HG02759 (cell line): ENCODE results near the gene ATP11A.

Experiments
- ATAC-seq: cut with Tn5 transposase; IDR thresholded peaks from one replicate; pipeline ENCODE4 v1.9.1; 2021; ENCODE audit warnings: mild to moderate bottlenecking, moderate library complexity; ENCODE audit not compliant: unreplicated experiment

Gene ATP11A

DNA sequence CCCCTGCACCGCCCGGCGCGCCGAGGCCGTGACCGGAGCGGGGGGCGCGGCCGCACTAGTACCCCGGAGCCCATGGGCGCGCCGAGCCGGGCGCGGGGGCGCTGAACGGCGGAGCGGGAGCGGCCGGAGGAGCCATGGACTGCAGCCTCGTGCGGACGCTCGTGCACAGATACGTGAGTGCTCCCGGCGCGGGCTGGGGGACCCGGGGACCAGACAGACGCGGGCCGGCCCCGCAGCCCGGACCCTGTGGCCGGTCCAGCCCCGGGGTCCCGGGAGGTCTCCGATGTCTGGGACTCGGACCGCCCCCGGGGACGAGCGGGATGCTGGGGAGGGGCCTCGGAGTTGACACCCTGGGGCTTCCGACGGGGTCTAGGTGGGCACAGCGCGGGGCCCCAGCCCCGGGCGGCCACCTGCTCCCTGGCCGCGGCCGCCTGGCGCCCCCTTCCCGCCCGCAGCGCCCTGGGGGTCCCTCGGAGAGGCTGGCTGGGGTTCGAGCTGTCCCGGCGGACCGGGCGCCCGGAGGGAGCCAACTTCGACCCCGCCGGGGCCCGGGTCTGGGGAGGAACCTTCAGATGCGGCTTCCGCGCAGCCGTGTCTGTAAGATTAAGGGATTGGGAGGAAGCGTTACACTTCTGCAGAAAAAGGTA lies 568 bp downstream of the ATP11A start:
- ATAC-seq: peak; percentile 31

DNA sequence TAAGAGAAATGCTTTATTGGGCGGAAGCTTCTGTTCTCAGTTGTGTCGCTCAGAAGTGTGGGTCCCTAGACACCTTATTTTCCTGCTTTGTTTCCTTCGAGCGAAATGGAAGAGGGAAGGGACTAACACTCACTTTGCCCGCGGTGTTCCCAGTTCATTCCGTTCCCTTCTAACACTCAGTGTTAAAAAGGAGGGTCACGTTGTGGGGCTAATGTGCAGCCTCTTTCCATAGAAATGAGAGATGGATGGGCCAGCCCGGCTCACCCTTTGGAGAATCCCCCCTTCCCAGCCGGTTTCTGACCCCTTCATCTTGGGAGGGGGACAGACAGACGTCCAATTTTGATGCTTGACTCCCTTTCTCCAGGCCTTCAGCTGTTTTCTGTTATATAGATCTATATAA lies 2.3 kb downstream of the ATP11A start:
- ATAC-seq: no peak

DNA sequence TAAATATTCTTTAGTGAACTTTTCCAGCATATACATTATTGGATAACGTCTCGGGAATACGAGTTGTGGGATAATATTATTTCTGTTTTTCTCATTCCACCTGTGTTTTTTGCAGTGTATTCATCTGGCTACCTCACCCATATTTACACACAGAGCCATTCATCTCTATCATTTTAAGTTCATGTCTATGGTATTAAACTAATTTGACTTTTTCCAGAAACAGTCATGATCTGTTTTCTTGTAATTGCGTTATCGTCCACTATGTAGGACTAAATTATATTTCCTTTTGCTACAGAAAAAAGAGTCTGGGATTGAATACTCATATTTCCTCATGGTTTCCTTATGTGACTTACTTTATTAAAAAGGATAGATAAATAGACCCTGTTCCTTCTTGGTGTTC lies 2.7 kb downstream of the ATP11A start:
- no peak for ATAC-seq

DNA sequence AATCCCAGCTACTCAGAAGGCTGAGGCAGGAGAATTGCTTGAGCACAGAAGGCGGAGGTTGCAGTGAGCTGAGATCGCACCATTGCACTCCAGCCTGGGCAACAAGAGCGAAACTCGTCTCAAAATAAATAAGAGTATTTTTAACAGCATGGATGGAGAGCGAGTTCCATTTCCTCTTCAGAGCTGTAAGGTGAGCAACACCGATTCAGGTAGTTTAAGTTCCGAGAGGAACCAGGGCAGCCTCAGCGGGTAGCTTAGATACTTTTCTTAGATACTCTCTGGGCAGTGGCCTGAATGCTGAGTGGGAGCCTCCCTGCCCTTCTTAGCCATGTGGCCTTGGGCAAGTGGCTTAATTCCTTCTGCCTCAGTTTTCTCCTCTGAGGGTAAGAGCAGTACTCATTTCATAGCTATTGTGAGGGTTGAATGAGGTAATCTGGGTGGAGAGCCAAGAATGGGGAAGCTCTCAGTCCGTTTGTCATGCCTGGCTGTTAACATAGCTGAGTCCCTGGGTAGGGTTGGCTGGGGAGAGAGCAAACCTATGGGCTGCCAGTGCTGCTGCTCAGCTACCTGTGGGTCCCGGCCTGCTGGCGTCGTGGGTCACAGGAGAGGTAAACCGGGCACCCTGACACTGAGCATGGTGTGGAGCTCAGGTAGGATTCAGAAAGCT lies 4.1 kb downstream of the ATP11A start:
- no peak for ATAC-seq

DNA sequence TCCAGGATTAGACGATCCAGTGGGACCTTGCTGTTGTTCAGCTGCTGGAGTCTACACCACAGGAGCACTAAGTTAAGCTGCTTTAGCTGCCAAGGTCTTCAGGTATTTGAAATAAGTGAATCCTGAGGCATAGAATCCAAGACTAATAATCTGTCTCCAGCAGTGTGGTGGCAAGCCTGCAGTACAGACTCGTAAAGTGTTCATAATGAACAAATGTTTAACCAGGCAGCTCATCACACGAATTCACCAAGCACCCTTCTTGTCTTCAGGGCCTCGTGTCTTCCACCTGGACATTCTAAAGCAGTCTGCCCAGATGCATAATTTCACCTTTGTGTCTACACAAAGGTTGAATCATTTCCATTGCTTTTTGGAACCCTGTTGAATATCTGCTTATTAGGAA lies 5.3 kb downstream of the ATP11A start:
- ATAC-seq: no peak

DNA sequence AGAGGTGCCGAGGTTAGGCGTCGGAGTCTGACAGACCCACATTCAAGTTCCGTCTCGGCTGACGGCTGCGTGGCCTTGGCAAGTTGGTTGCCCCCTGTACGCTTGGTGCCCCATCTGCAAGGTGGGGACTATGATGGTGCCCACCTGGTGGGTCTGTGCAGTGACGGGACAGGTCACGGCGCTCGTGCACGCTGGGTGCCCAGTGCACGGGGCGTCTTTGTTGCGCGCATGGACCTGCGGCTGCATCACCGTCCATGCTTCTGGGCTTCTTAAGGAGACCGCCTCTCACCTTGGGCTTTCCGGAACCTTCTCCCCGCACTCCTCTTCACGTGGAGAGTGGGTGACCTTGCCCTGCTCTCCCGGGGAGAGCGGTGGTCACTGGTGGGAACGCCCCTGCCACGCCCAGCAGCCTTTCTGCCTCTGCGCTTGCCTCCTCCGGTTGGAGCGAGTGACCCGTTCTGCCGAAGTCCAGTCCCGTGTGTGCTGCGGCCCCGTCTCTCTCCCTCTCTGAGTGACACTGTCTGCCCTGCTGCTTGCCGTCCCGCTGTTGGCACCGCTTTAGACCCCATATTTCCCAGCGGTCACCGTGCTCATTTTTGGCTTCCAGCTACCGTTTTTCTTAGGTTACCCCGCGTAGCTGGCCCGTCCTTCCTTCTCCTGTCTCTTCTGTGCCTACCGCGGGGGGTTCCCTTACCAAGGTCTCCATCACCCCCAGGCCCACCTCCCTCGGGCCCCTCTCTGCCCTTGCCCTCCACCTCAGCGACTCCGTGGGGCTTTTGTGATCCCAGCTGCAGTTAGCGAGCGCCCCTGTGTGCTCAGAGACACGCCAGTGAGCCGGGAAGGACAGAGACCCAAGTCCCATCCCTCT lies 6.4 kb downstream of the ATP11A start:
- no peak for ATAC-seq

DNA sequence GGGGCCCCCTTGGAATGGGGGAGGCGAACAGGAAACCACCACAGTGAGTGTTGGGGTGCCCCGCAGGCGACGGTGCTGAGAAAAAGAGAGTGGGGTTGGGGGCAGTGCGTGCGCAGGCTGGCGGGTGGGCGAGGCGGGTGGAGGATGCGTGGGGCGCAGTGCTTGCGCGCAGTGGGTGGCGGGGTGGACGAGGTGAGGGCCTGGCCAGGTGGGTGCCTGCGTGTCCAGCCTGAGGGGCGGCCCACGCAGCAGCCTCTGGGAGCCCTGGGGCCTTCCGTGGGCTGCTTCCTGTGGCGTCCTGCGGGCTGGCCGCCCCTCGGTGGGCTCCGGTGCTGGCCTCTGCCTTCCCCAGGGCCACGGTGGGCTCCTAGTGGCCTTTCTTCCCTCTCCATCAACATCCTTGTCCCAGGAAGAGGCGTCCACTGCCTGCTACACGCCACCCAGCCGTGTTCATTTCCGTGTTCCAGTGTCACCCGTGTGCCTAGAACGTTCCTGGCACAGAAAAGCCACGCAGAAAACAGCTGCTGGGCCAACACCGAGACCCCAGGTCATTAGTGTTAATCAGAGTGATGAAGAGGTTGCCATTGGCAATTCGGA lies 7.1 kb downstream of the ATP11A start:
- no peak for ATAC-seq

DNA sequence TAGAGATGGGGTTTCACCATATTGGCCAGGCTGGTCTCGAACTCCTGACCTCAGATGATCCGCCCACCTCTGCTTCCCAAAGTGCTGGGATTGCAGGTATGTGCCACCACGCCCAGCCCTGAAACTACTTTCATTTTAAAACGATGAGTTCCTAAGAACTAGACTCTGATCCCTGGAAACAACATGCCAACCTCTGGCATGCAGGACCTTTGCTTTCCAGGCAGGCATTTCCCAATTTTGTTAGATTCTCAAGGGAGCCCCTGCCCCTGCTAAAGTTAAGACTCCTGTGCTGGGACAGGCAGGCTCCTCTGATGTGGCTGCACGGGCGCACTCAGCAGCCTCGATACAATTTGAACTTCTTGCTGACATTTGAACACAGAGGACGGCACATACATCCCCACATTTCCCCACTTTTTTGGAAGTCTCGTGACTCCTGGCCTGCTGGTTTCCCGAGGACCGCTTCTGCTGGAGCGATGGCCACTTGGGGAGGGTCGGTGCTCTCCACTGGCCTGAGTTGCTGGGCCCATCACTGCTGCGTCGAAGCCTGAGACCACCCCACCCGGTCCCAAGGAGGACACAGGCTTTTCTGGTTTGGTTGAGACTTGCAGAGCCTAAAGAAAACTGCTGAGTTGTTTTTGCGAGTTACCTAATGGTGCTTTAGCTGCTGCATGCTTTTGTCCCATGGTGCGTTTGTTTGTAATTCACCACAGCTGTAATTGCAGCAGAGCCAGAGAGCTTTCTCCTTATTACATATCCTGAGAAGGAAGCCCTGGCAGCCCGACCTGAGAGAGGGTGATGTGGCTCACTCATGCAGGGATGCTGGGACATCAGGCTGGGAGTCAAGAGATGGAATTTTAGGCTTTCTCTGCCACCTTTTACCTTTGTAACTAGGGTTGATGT lies 8.2 kb downstream of the ATP11A start:
- ATAC-seq: no peak

DNA sequence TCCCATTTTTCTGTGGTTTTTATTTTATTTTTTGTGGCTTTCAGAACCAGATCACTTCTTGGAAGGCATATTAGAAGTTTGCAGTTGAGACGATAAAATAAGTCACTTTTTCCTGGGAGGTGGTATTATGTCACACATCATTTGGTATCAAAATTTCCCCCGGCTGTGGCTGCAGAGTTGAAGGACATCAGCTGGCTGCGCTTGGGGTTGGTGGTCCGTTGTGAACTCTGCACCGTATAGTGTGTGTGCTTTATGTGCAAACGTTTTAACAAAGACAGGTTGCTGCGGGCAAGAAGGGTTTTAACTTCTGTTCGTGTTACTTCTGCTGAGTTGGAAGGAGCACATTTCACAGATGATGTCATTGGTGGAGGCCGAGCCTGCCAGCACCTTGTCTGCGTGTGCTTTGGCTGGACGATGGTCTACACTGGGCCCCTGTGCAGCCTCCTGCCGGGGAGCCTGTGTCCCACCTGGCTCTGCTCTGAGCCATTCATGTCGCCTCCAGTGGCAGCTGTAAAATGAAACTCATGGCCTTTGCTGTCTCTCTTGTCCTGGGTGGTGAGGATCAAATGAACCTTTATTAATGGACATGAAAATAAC lies 9.6 kb downstream of the ATP11A start:
- no peak for ATAC-seq

DNA sequence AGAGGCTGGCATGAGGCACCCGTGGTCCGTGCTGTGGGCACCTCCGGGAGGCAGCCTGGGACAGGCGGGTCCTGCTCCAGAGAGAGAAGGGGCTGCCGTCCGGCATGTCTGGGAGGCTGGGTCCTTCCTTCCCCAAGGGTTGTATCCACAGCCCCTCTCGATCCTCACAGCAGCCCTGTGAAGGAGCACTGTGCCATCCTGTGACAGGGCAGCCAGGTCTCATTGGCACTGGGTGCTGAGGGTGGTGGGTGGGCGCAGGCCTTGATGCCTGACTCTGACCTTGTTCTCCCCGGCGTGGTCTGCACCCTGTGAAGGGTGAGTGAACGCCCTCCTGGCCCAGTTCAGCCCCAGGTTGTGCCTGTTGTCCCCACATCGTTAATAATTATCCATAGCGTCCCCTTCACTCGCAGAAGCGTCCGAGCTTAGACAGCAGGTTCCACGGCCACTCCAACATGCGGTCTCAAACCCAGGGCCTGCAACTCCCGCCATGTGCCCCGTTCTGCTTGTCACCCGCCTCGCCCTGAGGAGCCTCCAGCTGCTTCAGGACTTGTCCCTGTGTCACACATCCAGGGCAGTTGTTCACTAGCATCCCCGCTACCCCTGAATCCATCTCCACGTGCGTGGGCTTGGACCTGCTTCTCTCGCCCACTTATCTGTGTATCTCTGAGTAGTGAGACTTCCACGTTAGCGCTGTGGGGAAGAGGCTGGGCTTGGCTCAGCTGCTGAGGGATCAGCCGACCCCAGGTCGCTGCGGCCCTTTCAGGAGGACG lies 10.6 kb downstream of the ATP11A start:
- ATAC-seq: no peak

DNA sequence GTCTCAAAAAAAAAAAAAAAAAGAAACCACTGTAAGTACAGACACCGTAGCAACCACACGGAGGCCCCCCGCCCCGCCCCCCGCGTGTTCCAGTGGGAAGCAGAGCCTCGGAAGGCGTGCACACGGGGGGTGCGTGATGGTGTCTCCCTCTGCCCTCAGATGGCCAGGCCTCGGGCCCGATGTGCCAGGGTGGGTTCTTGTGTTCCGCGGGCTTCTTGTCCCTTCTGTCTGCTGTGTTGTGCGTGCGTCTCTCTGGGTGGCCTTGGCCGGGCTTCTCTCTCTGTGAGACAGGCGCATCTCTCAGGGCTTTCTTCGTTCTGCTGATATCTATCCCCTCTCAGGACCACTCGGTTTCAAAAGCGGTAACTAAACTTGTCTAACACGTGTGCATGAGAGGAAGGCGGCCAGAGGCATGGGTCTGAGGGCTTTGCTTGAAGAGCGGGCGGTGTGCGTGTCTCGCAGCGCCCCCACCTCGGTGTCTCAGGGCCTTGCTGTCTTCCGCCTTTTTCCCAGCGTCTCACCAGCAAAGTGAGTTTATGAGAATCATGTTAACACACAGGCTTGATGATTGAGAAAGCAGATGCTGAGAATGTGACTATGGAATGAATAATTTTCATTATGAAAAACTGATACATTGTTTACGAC lies 12.6 kb downstream of the ATP11A start:
- ATAC-seq: no peak

DNA sequence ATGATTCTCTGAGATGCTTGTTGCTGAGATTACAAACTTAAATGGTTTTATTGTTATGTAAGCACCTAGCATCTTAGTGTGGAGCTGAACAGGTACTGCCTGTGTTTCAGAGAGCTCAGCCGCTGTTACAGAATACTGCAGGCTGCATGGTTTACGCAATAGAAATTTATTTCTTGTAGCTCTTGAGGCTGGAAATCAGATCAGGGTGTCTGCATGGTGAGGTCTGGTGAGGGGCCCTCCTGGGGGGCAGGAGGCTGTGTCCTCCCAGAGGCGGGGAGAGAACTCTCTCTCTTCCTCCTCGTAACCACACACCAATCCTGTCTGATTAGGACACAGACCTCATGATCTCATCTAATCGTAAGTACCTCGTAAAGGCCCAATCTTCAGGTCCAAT lies 13.1 kb downstream of the ATP11A start:
- no peak for ATAC-seq

DNA sequence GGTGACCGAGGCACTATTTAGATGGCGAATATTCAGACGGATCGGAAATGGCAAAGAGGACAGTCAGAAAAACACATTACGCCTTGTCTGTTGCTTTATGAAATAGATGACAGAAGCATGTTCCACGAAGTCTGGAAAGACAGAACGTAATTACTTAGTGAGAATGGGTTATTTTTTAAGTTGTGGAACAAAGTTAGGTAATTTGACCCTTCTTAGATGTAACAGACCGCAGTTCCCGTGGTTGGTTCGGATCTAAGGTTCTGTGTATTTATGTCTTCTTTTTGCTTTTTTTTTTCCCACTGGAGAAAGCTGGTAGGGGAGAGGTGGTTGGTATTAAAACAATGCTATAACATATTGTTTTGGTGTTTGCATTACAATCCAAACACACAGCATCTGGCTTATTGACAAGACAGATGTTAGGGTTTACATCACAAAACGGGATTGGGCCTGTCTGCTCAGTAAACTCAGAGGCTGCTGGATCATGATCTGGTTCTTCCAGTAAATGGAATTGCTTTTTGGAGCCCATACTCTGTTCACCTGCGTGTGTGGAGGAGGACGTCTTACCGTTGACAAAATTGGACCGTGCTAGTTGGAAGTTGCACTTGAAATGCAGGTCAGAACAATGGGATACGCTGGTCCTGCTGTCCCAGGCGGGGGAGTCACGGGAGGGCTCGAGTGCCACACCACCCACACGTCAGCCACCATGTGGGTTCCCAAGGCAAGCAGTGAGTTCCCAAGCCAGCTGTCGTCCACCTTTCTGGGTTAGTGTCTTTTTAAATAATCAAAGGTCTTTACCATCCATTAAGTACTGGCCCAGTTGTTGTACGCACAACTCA lies 13.8 kb downstream of the ATP11A start:
- no peak for ATAC-seq

DNA sequence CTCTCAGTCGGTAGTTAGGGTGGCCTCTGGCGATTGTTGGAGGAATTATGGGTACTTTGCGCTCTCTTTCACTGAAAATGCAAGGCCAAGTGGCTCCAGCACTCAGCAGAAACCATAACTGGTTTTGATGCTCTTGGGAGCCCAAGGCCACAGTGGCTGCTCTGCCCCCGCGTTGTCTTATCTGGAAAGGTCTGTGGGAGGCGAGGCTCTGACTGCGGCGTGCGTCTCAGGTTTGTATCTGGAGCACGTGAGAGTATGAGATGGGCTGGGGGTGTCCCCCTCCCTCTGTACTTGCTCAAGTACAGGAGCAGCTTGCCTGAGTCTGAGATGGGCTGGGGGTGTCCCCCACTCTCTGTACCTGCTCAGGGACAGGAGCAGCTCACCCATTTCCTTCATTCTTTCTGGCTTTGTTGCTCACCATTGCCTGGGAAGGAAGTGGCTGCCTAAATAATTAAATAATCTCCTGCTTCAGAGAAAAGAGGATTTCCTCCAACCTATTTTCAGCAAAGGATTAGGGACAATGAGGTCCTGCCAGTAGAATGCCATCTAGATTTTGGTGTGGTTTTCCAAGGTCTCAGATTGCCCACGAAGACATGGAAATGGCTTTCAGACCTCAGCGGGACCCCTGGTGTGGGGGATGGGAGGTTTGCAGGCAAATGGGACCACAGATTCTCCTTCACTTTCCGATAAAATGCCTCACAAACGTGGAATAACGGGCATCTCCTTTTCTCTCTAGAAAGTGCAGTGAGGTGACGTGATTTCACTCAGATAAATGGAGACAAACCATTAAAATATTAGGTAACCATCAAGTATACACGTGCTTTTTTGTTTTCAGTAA lies 14.7 kb downstream of the ATP11A start:
- ATAC-seq: no peak

DNA sequence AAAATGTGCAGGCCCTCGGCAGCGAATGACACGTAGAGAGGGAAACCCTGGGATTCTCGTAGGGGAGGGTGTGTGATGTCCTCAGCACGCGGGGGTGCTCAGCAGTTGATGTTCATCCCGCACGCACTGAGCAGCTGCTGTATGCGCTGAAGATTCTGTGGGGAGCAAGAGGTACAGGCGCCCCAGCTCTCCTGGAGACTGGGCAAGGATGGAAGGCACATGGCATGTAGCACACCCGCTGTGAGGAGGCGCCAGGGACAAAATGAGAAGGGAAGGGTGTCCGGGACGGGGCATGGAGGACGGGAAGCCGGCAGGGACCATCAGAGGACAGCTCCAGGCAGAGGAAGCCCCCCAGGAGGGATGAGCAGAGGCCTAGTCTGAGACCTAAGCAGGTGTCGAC lies 15.4 kb downstream of the ATP11A start:
- no peak for ATAC-seq

DNA sequence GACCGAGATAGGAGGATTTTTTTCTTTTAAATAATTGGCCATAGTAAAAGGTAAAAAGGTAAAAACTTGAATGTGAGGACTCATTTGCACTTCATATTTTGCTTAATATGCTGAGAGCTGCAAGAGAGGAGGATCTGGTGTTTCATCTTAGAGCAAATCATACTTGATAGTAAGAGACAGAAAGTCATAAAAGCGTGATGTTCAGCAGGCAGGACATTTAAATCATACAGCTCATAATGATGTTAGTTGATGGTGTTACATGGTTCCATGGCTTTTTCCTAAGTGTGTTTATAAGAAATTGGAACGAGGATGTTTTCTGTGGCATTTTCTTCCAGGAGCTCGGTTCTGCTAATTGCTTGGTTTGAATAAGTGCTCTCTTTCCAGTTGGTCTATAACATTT lies 16.3 kb downstream of the ATP11A start:
- no peak for ATAC-seq

DNA sequence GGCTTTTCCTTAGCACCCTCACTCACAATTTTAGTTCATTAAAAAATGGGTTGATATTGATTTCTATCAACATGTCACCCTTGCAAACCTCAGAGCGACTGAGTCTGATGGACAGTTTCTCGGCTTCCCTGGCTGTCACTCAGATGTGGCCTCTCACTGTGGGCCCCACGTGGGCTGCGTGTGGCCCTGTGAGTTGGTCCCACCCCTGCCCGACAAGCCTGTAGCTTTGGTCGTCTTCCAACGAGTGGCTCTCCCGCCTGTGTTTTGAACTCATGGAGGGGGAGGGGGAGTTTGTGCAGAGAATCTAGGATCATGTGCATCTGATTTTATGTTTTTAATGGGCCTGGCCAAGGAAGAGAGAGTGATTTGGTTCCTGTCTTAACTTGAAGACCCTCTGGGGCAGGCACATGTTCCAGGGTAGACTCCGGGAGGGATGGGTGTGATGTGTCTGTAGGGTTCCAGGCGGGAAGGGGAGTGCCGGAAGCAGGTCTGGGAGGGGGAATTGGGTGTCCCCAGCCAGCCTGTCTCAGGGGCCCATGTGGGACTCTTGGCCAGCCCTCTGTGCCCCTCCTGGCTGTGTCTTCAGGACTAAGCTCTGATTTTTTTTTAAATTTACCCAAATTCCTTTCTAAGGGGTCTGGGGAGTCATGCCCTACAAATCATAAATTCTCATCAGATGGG lies 18.9 kb downstream of the ATP11A start:
- ATAC-seq: no peak
